Left kidney (tissue), 1 donor: ENCODE results near the gene EXOC6. TPM values are rescaled to one million over a fixed set of nuclear protein-coding genes. Genes with fewer than 3 reads are reported as not detected.

Source experiments
- polyA plus RNA-seq: library from polyadenylated mRNA; unstranded; fragments of 120-200 nt; gene quantifications from one replicate; pipeline ENCODE4 v1.2.1, GENCODE V29; 2013; ENCODE audit not compliant: insufficient read length

EXOC6 gene
- polyA plus RNA-seq, 1 donor: 19.3 TPM

Other genes starting within 250 kb of the EXOC6 start
- 7.6 TPM for gene HHEX, start 158.6 kb upstream of the EXOC6 start, polyA plus RNA-seq
- gene CYP26C1, start 212.3 kb downstream of the EXOC6 start, polyA plus RNA-seq: 0.05 TPM
- gene CYP26A1, start 225.4 kb downstream of the EXOC6 start, polyA plus RNA-seq: not detected